Vagina (tissue), 2 donors: ENCODE results near the gene ACVRL1. TPM values are rescaled to one million over a fixed set of nuclear protein-coding genes. Genes with fewer than 3 reads are reported as not detected.

Experiments
- DNase-seq, 2 donors: peaks; one replicate each; pipeline ENCODE4 v3.0.0-alpha.2; 2017; ENCODE audit errors: extremely low spot score in 2 of 2
- H3K27ac ChIP-seq: fragments of 200-600 bp; sonication (generic); one replicate; pipeline ENCODE4 v1.5.1; 2019
- H3K27me3 ChIP-seq: fragments of 200-600 bp; sonication (generic); one replicate; pipeline ENCODE4 v1.5.1; 2019
- H3K36me3 ChIP-seq, 2 donors: fragments of 200-600 bp; sonication (generic); one replicate each; pipeline ENCODE4 v1.5.1; 2017 to 2019
- H3K4me1 ChIP-seq: fragments of 200-600 bp; sonication (generic); one replicate; pipeline ENCODE4 v1.5.1; 2019
- H3K4me3 ChIP-seq, 2 donors: fragments of 200-600 bp; sonication (generic); 1 replicate in 1 of 2; 2 replicates in 1 of 2; pipeline ENCODE4 v1.5.1; 2016 to 2019
- H3K9me3 ChIP-seq: fragments of 200-600 bp; sonication (generic); one replicate; pipeline ENCODE4 v1.5.1; 2019
- POLR2A ChIP-seq, 2 donors: fragments of 450-650 bp; IDR thresholded peaks; one replicate each; pipeline ENCODE4 v1.6.1; 2017; ENCODE audit warnings: antibody characterized with exemption in 2 of 2, mild to moderate bottlenecking in 2 of 2, moderate library complexity in 2 of 2
- POLR2AphosphoS5 ChIP-seq, 2 donors: sonication (generic); formaldehyde crosslinking; IDR thresholded peaks; one replicate each; pipeline ENCODE4 v1.9.0; 2017; ENCODE audit warnings: antibody characterized with exemption in 2 of 2, mild to moderate bottlenecking in 2 of 2, low read depth in 1 of 2; ENCODE audit not compliant: insufficient read depth in 1 of 2
- intact Hi-C: fragments of 100-400 bp; cut with DNase I; formaldehyde crosslinking; loops from one replicate; pipeline ENCODE4 v1.15.1; 2023
- total RNA-seq: library from RNA; depleted of rRNA; stranded (reverse); fragments of >200 nt; gene quantifications from one replicate; pipeline ENCODE4 v1.2.3, GENCODE V29; 2016
- TF ChIP-seq, protein P1 (sequence below), 3 experiments: fragments of 450-650 bp in 2 of 3; fragments of 200-600 bp in 1 of 3; sonication (generic) in 1 of 3; IDR thresholded peaks; one replicate each; pipeline ENCODE4 v1.5.1; 2017 to 2019; ENCODE audit warnings: antibody characterized with exemption in 3 of 3, mild to moderate bottlenecking in 2 of 3, moderate library complexity in 2 of 3

Gene ACVRL1
- total RNA-seq, 1 donor from 2014 or later, result 115 TPM

DNA sequence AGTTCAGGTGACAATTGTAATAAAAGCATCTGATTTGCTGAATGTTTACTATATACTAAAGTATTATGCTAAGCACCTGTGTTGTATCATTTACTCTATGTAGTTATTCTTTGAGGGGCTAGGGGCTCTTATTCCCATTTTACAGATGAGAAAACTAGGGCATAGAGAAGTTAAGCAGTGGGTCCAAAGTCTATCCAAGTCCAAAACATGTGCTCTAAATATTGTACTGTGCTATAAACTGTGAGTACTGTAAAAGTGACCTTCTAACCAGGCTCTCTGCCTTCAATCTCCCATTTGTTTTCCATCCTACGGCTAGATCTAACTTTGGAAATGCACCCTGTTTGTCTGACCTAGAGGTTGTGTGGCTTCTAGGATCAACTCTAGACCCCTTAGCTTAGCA is 53.2 kb downstream of the ACVRL1 start:
- intact Hi-C loops, result no loop called here
- Histone ChIP-seq H3K4me3 (no peak overlapping the region), H3K36me3 (no peaks in the 10 kb centered on the region), H3K27ac (no peak overlapping the region), H3K4me1 (peaks cover 58% of the 10 kb centered on the region), H3K9me3 (no peaks in the 10 kb centered on the region), H3K27me3 (no peaks in the 10 kb centered on the region)
- DNase-seq, result no peak
- TF ChIP-seq, protein P1, sequence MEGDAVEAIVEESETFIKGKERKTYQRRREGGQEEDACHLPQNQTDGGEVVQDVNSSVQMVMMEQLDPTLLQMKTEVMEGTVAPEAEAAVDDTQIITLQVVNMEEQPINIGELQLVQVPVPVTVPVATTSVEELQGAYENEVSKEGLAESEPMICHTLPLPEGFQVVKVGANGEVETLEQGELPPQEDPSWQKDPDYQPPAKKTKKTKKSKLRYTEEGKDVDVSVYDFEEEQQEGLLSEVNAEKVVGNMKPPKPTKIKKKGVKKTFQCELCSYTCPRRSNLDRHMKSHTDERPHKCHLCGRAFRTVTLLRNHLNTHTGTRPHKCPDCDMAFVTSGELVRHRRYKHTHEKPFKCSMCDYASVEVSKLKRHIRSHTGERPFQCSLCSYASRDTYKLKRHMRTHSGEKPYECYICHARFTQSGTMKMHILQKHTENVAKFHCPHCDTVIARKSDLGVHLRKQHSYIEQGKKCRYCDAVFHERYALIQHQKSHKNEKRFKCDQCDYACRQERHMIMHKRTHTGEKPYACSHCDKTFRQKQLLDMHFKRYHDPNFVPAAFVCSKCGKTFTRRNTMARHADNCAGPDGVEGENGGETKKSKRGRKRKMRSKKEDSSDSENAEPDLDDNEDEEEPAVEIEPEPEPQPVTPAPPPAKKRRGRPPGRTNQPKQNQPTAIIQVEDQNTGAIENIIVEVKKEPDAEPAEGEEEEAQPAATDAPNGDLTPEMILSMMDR (IDR thresholded peaks at IDR 0.05), result no peak
- no peak for TF ChIP-seq POLR2A (IDR thresholded peaks at IDR 0.05)
- no peak for TF ChIP-seq POLR2AphosphoS5 (IDR thresholded peaks at IDR 0.05; ENCODE audit: insufficient read depth in 1 of 2, low read depth in 1 of 2)

DNA sequence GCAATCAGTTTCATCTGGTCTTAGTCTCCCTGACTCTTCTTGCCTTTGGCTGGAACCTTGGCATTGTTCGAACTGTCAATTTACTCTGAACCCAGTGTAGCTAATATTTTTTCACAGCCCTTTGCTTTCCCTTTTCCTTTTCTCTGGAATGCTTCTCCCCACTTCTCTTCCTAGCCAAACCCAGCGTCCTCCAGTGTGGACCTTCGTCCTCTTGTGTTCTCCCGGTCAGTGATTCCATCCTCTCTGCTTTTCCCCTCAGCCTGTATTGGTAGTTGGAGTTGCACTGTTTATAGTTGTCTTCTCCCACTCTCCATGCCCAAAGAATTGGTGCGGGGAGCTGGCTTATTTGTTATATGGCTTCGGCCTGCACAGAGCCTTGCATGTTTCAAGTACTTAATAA is 53.6 kb downstream of the ACVRL1 start:
- Histone ChIP-seq H3K27ac (no peak overlapping the region), H3K4me3 (no peak overlapping the region), H3K9me3 (no peaks in the 10 kb centered on the region), H3K27me3 (no peaks in the 10 kb centered on the region), H3K4me1 (peaks cover 54% of the 10 kb centered on the region), H3K36me3 (no peaks in the 10 kb centered on the region)
- DNase-seq, result no peak
- intact Hi-C loops, result no loop called here
- TF ChIP-seq, protein P1 (IDR thresholded peaks at IDR 0.05), result no peak
- no peak for TF ChIP-seq POLR2A (IDR thresholded peaks at IDR 0.05)
- no peak for TF ChIP-seq POLR2AphosphoS5 (IDR thresholded peaks at IDR 0.05; ENCODE audit: insufficient read depth in 1 of 2, low read depth in 1 of 2)

DNA sequence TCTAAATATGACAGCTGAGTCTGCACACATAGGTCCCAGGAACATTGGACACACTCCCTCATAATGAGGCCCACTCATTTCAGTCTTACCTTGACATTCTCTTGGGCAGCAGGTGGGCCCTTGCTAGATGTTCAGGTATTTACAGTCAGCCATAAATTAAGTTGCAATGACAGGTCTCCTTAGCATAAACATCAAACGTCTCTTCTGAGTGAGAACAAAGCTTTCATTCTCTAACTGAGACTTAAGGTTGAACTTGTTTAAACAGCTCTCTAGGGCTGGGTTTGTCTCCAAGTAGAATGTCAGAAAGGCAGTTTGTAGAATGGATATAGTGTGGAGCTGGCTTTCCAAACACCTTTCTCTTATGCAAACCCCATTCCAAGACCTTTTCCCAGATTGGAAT is 54.5 kb downstream of the ACVRL1 start:
- H3K27ac ChIP-seq, result no peak overlapping the region
- no peaks in the 10 kb centered on the region for H3K36me3 ChIP-seq
- intact Hi-C loops, result no loop called here
- no peak overlapping the region for H3K4me3 ChIP-seq
- H3K9me3 ChIP-seq, result no peaks in the 10 kb centered on the region
- TF ChIP-seq, protein P1 (IDR thresholded peaks at IDR 0.05), result no peak
- TF ChIP-seq POLR2A (IDR thresholded peaks at IDR 0.05) (no peak), POLR2AphosphoS5 (IDR thresholded peaks at IDR 0.05; ENCODE audit: insufficient read depth in 1 of 2, low read depth in 1 of 2) (no peak)
- no peak for DNase-seq
- H3K27me3 ChIP-seq, result no peaks in the 10 kb centered on the region
- peaks cover 51% of the 10 kb centered on the region for H3K4me1 ChIP-seq

DNA sequence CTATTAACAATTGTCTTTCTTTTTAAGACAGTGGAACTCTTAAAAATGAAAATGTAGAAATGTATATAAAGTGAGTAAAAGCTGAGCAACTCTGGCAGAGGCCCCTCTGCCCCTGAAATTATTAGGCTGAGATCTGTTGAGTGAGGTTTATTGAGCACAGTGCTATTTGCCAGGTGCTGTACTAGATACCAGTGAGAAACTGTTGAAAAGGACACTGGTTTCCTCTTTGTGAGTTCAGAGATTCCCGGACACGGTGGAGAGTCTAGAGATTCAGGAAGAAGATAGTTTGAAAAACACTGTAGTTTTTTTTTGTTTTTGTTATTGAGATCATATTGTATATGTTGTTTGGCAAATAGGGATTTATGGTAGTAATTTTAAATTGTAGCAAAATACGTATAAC is 55.4 kb downstream of the ACVRL1 start:
- no peaks in the 10 kb centered on the region for H3K27me3 ChIP-seq
- no peak overlapping the region for H3K4me3 ChIP-seq
- TF ChIP-seq POLR2A (IDR thresholded peaks at IDR 0.05) (no peak), POLR2AphosphoS5 (IDR thresholded peaks at IDR 0.05; ENCODE audit: insufficient read depth in 1 of 2, low read depth in 1 of 2) (no peak)
- TF ChIP-seq, protein P1 (IDR thresholded peaks at IDR 0.05), result no peak
- peaks cover 46% of the 10 kb centered on the region for H3K4me1 ChIP-seq
- no peak overlapping the region for H3K27ac ChIP-seq
- no peaks in the 10 kb centered on the region for H3K9me3 ChIP-seq
- no peak for DNase-seq
- intact Hi-C loops, result no loop called here
- no peaks in the 10 kb centered on the region for H3K36me3 ChIP-seq

DNA sequence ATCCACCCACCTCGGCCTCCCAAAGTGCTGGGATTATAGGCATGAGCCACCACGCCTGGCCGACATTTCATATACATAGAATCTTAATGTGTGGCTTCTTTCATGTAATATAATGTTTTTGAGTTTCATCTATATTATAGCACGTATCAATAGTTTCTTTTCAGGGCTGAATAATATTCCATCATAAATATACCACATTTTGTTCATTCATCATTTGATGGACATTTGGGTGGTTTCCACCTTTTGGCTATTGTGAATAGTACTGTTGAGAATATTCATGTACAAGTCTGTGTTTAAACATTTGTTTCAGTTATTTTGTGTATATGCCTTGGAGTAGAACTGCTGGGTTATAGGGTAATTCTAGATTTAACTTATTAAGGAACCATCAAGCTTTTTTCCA is 56.2 kb downstream of the ACVRL1 start:
- DNase-seq, result no peak
- intact Hi-C loops, result no loop called here

More for the DNA sequence above, 56.2 kb downstream of the ACVRL1 start:
- H3K27ac ChIP-seq, result no peak overlapping the region
- no peak overlapping the region for H3K4me3 ChIP-seq
- no peak for TF ChIP-seq POLR2AphosphoS5 (IDR thresholded peaks at IDR 0.05; ENCODE audit: insufficient read depth in 1 of 2, low read depth in 1 of 2)
- TF ChIP-seq POLR2A (IDR thresholded peaks at IDR 0.05), result no peak
- TF ChIP-seq, protein P1 (IDR thresholded peaks at IDR 0.05), result no peak
- no peaks in the 10 kb centered on the region for H3K9me3 ChIP-seq
- no peaks in the 10 kb centered on the region for H3K36me3 ChIP-seq
- H3K27me3 ChIP-seq, result no peaks in the 10 kb centered on the region
- H3K4me1 ChIP-seq, result peaks cover 44% of the 10 kb centered on the region
